RWPE2 (cell line): ENCODE data around the gene GTF3C5.

Source experiments
- ATAC-seq: fragments of 200-7000 bp; cut with Tn5 transposase; 3 replicates; pipeline ENCODE4 v1.9.1; 2021; ENCODE audit warnings: low read depth
- DNase-seq: peaks from one replicate; pipeline ENCODE4 v3.0.0-alpha.2; 2020; ENCODE audit warnings: low spot score
- H3K27ac ChIP-seq: fragments of 450-650 bp; 2 replicates; pipeline ENCODE4 v1.5.1; 2017; ENCODE audit warnings: mild to moderate bottlenecking; ENCODE audit not compliant: poor library complexity, severe bottlenecking
- H3K27me3 ChIP-seq: fragments of 250-450 bp; sonication (Bioruptor Pico); 2 replicates; pipeline ENCODE4 v1.5.1; 2021; ENCODE audit warnings: mild to moderate bottlenecking, moderate library complexity; ENCODE audit not compliant: insufficient read depth, poor library complexity, severe bottlenecking
- H3K36me3 ChIP-seq: fragments of 250-450 bp; sonication (Bioruptor Pico); 2 replicates; pipeline ENCODE4 v1.5.1; 2020; ENCODE audit warnings: low read depth, mild to moderate bottlenecking, moderate library complexity
- H3K4me1 ChIP-seq: fragments of 250-450 bp; sonication (Bioruptor Pico); 2 replicates; pipeline ENCODE4 v1.5.1; 2021; ENCODE audit warnings: mild to moderate bottlenecking, moderate library complexity; ENCODE audit not compliant: insufficient read depth, poor library complexity, severe bottlenecking
- H3K4me3 ChIP-seq: fragments of 250-450 bp; sonication (Bioruptor Pico); 2 replicates; pipeline ENCODE4 v1.5.1; 2021; ENCODE audit warnings: mild to moderate bottlenecking, moderate library complexity; ENCODE audit not compliant: severe bottlenecking
- H3K9me3 ChIP-seq: fragments of 250-450 bp; sonication (Bioruptor Pico); 2 replicates; pipeline ENCODE4 v1.5.1; 2021; ENCODE audit warnings: mild to moderate bottlenecking, moderate library complexity; ENCODE audit not compliant: severe bottlenecking
- TF ChIP-seq, protein P1 (sequence below): fragments of 450-650 bp; IDR thresholded peaks from one replicate; pipeline ENCODE4 v1.5.1; 2017; ENCODE audit warnings: mild to moderate bottlenecking, moderate library complexity; ENCODE audit not compliant: poor library complexity, severe bottlenecking

Gene GTF3C5

GRCh38 chr9:133049043-133049442 lies 18.2 kb downstream of the GTF3C5 start:
- Histone ChIP-seq H3K27me3 (no peaks in the 10 kb centered on the region), H3K36me3 (peaks cover 92% of the 10 kb centered on the region), H3K4me1 (no peaks in the 10 kb centered on the region), H3K4me3 (no peak overlapping the region), H3K9me3 (no peaks in the 10 kb centered on the region), H3K27ac (no peak overlapping the region)
- TF ChIP-seq, protein P1, sequence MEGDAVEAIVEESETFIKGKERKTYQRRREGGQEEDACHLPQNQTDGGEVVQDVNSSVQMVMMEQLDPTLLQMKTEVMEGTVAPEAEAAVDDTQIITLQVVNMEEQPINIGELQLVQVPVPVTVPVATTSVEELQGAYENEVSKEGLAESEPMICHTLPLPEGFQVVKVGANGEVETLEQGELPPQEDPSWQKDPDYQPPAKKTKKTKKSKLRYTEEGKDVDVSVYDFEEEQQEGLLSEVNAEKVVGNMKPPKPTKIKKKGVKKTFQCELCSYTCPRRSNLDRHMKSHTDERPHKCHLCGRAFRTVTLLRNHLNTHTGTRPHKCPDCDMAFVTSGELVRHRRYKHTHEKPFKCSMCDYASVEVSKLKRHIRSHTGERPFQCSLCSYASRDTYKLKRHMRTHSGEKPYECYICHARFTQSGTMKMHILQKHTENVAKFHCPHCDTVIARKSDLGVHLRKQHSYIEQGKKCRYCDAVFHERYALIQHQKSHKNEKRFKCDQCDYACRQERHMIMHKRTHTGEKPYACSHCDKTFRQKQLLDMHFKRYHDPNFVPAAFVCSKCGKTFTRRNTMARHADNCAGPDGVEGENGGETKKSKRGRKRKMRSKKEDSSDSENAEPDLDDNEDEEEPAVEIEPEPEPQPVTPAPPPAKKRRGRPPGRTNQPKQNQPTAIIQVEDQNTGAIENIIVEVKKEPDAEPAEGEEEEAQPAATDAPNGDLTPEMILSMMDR, result peak; percentile 4
- ATAC-seq (no peak), DNase-seq (no peak)

GRCh38 chr9:133050142-133050541 lies 19.3 kb downstream of the GTF3C5 start:
- peaks cover 92% of the 10 kb centered on the region for H3K36me3 ChIP-seq
- TF ChIP-seq, protein P1, result no peak
- H3K27ac ChIP-seq, result no peak overlapping the region
- no peaks in the 10 kb centered on the region for H3K9me3 ChIP-seq
- ATAC-seq (no peak), DNase-seq (no peak)
- no peaks in the 10 kb centered on the region for H3K27me3 ChIP-seq
- H3K4me3 ChIP-seq, result no peak overlapping the region
- H3K4me1 ChIP-seq, result no peaks in the 10 kb centered on the region

DNA sequence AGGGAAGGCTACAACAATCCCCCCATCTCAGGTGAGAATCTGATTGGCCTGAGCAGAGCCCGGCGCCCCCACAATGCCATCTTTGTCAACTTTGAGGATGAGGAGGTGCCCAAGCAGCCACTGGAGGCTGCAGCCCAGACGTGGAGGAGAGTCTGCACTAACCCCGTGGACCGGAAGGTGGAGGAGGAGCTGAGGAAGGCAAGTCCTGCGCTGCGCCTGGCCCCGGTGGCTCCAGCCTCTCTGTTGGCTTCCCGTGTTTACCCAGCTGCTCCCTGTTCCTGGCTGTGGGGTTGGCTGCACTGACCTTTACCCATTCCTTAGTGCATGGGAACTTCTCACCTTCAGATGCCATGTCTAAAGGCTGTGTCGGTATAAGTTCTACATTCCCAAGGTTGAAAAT lies 20.0 kb downstream of the GTF3C5 start:
- Histone ChIP-seq H3K27me3 (no peaks in the 10 kb centered on the region), H3K4me1 (no peaks in the 10 kb centered on the region), H3K4me3 (no peak overlapping the region), H3K9me3 (no peaks in the 10 kb centered on the region), H3K27ac (no peak overlapping the region), H3K36me3 (peaks cover 92% of the 10 kb centered on the region)
- no peak for DNase-seq
- TF ChIP-seq, protein P1, result no peak
- no peak for ATAC-seq

- ATAC-seq (no peak), DNase-seq (no peak)
- TF ChIP-seq, protein P1, result no peak
- Histone ChIP-seq H3K4me1 (peaks cover 4% of the 10 kb centered on the region), H3K36me3 (peaks cover 92% of the 10 kb centered on the region), H3K27ac (no peak overlapping the region), H3K27me3 (no peaks in the 10 kb centered on the region), H3K4me3 (no peak overlapping the region), H3K9me3 (no peaks in the 10 kb centered on the region)
Measured at GRCh38 chr9:133051281-133051900, 20.6 kb downstream of the GTF3C5 start.

GRCh38 chr9:133051966-133052539 lies 21.3 kb downstream of the GTF3C5 start:
- Histone ChIP-seq H3K36me3 (peaks cover 87% of the 10 kb centered on the region), H3K27me3 (no peaks in the 10 kb centered on the region), H3K4me1 (peaks cover 5% of the 10 kb centered on the region), H3K9me3 (no peaks in the 10 kb centered on the region), H3K27ac (no peak overlapping the region), H3K4me3 (no peak overlapping the region)
- TF ChIP-seq, protein P1, result no peak
- ATAC-seq (no peak), DNase-seq (no peak)
